DND-41 (cell line): ENCODE measurements around the gene LIG1.

Experiments used
- EZH2 ChIP-seq: IDR thresholded peaks from 3 replicates; pipeline ENCODE4 v1.6.1; 2012; ENCODE audit warnings: borderline replicate concordance, low read depth, mild to moderate bottlenecking, moderate library complexity, low read length, inconsistent platforms; ENCODE audit not compliant: severe bottlenecking
- TF ChIP-seq, protein P1 (sequence below): IDR thresholded peaks from 2 replicates; pipeline ENCODE4 v1.5.1; 2012; ENCODE audit warnings: borderline replicate concordance, low read length, moderate library complexity, mild to moderate bottlenecking; ENCODE audit not compliant: poor library complexity, severe bottlenecking; ENCODE audit errors: extremely low read depth

DNA sequence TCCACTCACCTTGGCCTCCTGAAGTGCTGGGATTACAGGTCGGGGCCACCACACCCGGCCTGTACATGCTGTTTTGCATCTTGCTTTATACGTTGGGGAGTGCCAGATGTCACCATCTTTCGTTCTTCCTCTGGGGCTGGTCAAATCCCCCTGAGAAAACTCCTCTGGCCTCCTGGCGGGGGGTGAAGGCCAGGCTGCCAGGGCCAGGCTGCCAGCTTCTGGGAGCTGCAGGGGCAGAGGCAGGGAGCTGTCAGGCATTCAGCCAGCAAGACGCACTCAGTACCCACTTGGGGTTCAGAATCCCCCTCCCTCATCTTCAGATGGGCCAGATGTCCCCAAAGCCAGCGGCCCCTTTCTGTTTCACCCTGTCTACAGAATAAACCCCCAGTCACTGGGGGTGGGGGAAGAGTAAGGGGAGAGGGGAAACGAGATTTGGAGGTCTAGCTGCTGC lies 16.4 kb upstream of the LIG1 start:
- TF ChIP-seq, protein P1, sequence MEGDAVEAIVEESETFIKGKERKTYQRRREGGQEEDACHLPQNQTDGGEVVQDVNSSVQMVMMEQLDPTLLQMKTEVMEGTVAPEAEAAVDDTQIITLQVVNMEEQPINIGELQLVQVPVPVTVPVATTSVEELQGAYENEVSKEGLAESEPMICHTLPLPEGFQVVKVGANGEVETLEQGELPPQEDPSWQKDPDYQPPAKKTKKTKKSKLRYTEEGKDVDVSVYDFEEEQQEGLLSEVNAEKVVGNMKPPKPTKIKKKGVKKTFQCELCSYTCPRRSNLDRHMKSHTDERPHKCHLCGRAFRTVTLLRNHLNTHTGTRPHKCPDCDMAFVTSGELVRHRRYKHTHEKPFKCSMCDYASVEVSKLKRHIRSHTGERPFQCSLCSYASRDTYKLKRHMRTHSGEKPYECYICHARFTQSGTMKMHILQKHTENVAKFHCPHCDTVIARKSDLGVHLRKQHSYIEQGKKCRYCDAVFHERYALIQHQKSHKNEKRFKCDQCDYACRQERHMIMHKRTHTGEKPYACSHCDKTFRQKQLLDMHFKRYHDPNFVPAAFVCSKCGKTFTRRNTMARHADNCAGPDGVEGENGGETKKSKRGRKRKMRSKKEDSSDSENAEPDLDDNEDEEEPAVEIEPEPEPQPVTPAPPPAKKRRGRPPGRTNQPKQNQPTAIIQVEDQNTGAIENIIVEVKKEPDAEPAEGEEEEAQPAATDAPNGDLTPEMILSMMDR: no peak
- no peak for TF ChIP-seq EZH2
